Pulmonary artery endothelial cell (primary cell): ENCODE data around the gene SESTD1. TPM values are rescaled to one million over a fixed set of nuclear protein-coding genes. Genes with fewer than 3 reads are reported as not detected.

Experiments
- DNase-seq: peaks from one replicate; pipeline ENCODE4 v3.0.0-alpha.2; 2011; ENCODE audit warnings: low read depth, low spot score
- total RNA-seq: library from RNA; depleted of rRNA; stranded (reverse); fragments of >200 nt; gene quantifications from 2 replicates; pipeline ENCODE4 v1.2.3, GENCODE V29; 2014

SESTD1 gene
- total RNA-seq, 1 donor from 2014 or later, result 39.4 TPM

GRCh38 chr2:179191110-179191509, 73.5 kb downstream of the SESTD1 start:
- no peak for DNase-seq

- DNase-seq, result no peak
These were observed 78.5 kb downstream of the SESTD1 start for GRCh38 chr2:179186126-179186525.

GRCh38 chr2:179184610-179185009, 80.0 kb downstream of the SESTD1 start:
- DNase-seq, result no peak

GRCh38 chr2:179181002-179181401, 83.6 kb downstream of the SESTD1 start:
- DNase-seq, result no peak

GRCh38 chr2:179180242-179180641, 84.4 kb downstream of the SESTD1 start:
- DNase-seq, result no peak

- no peak for DNase-seq
These were observed 84.9 kb downstream of the SESTD1 start for GRCh38 chr2:179179719-179180118.

- no peak for DNase-seq
These were observed 86.9 kb downstream of the SESTD1 start for GRCh38 chr2:179177694-179178093.

GRCh38 chr2:179174240-179174639, 90.4 kb downstream of the SESTD1 start:
- DNase-seq, result no peak

GRCh38 chr2:179172894-179173293, 91.7 kb downstream of the SESTD1 start:
- no peak for DNase-seq

GRCh38 chr2:179171371-179171770, 93.3 kb downstream of the SESTD1 start:
- no peak for DNase-seq

GRCh38 chr2:179170901-179171300, 93.7 kb downstream of the SESTD1 start:
- no peak for DNase-seq

GRCh38 chr2:179165356-179166000, 99.2 kb downstream of the SESTD1 start:
- no peak for DNase-seq

GRCh38 chr2:179141206-179141605, 123.4 kb downstream of the SESTD1 start:
- DNase-seq, result no peak

GRCh38 chr2:179140571-179140970, 124.1 kb downstream of the SESTD1 start:
- no peak for DNase-seq

- no peak for DNase-seq
These were observed 125.1 kb downstream of the SESTD1 start for GRCh38 chr2:179139506-179139905.

- no peak for DNase-seq
These were observed 127.4 kb downstream of the SESTD1 start for GRCh38 chr2:179137200-179137759.

GRCh38 chr2:179133016-179133415, 131.6 kb downstream of the SESTD1 start:
- no peak for DNase-seq

GRCh38 chr2:179132076-179132475, 132.6 kb downstream of the SESTD1 start:
- no peak for DNase-seq

- DNase-seq, result no peak
These were observed 134.1 kb downstream of the SESTD1 start for GRCh38 chr2:179130560-179130959.

GRCh38 chr2:179129574-179130238, 134.9 kb downstream of the SESTD1 start:
- no peak for DNase-seq

GRCh38 chr2:179125404-179125803, 139.2 kb downstream of the SESTD1 start:
- DNase-seq, result no peak

GRCh38 chr2:179124282-179124681, 140.3 kb downstream of the SESTD1 start:
- DNase-seq, result no peak

GRCh38 chr2:179123272-179123662, 141.4 kb downstream of the SESTD1 start:
- DNase-seq, result no peak
